Tibial nerve (tissue), 4 donors: ENCODE measurements around the gene PRICKLE1. TPM values are rescaled to one million over a fixed set of nuclear protein-coding genes. Genes with fewer than 3 reads are reported as not detected.

ENCODE experiments used
- DNase-seq, 2 donors: peaks; one replicate each; pipeline ENCODE4 v3.0.0-alpha.2; 2019; ENCODE audit warnings: low spot score in 2 of 2
- H3K27ac ChIP-seq, 4 donors: fragments of 200-600 bp; sonication (generic) in 3 of 4; one replicate each; pipeline ENCODE4 v1.5.1; 2017 to 2019; ENCODE audit warnings: mild to moderate bottlenecking in 1 of 4
- H3K27me3 ChIP-seq, 2 donors: fragments of 200-600 bp; sonication (generic) in 1 of 2; one replicate each; pipeline versions ENCODE4 v1.5.1 to v1.6.0; 2017 to 2019
- H3K36me3 ChIP-seq, 3 donors: fragments of 200-600 bp; sonication (generic); one replicate each; pipeline ENCODE4 v1.5.1; 2018 to 2019
- H3K4me1 ChIP-seq, 4 donors: fragments of 200-600 bp; sonication (generic) in 3 of 4; one replicate each; pipeline ENCODE4 v1.5.1; 2017 to 2019
- H3K4me3 ChIP-seq, 4 donors: fragments of 200-600 bp; sonication (generic) in 3 of 4; one replicate each; pipeline ENCODE4 v1.5.1; 2017 to 2019; ENCODE audit warnings: mild to moderate bottlenecking in 1 of 4, moderate library complexity in 1 of 4
- H3K9me3 ChIP-seq, 4 donors: fragments of 200-600 bp; sonication (generic) in 3 of 4; one replicate each; pipeline ENCODE4 v1.5.1; 2017 to 2019
- EP300 ChIP-seq, 2 donors: sonication (generic); formaldehyde crosslinking; IDR thresholded peaks; one replicate each; pipeline ENCODE4 v1.6.1; 2017; ENCODE audit warnings: antibody characterized with exemption in 2 of 2, mild to moderate bottlenecking in 1 of 2
- POLR2A ChIP-seq, 2 donors: fragments of 450-650 bp; IDR thresholded peaks; one replicate each; pipeline ENCODE4 v1.6.1; 2017; ENCODE audit warnings: antibody characterized with exemption in 2 of 2, mild to moderate bottlenecking in 2 of 2, moderate library complexity in 2 of 2
- WGBS, 2 donors: methylation state at CpG; one replicate each; pipeline ENCODE4 v1.1.5; 2018; 5-methylcytosine and 5-hydroxymethylcytosine counted together
- total RNA-seq, 4 donors: library from RNA; depleted of rRNA; stranded (reverse); fragments of >200 nt; gene quantifications; one replicate each; pipeline ENCODE4 v1.1.0, GENCODE V29; 2016
- TF ChIP-seq, protein P1 (sequence below), 5 experiments: fragments of 200-600 bp in 3 of 5; fragments of 450-650 bp in 2 of 5; sonication (generic) in 3 of 5; IDR thresholded peaks; one replicate each; pipeline ENCODE4 v1.5.1; 2016 to 2019; ENCODE audit warnings: antibody characterized with exemption in 5 of 5, mild to moderate bottlenecking in 3 of 5, moderate library complexity in 2 of 5

PRICKLE1 gene
- total RNA-seq, 4 donors from 2014 or later = 21.6 to 51.7 (median 34.5) TPM

DNA sequence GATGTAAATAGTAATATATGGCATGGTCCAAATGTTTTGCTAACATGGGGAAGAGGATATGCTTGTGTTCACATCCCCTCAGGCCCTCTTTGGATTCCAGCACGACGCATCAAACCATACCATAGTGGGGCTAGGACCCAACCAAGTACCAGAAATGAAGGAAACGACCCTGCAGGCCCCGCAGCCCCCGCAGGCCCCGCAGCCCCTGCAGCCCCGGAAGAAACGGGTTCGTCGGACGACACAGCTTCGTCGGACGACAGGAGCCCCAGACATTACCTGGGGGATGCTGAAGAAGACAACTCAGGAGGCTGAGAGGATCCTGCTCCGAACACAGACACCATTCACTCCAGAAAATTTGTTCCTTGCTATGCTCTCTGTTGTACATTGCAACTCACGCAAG lies 143.7 kb downstream of the PRICKLE1 start:
- no peak overlapping the region for H3K4me3 ChIP-seq
- H3K27ac ChIP-seq = no peak overlapping the region
- WGBS, 2 donors = 90 to 94% methylated on average over 12 to 16 of the region's 16 CpGs
- TF ChIP-seq POLR2A (IDR thresholded peaks at IDR 0.05) = no peak
- H3K36me3 ChIP-seq = peaks cover 0 to 84% (median 13%) of the 10 kb centered on the region in 3 donors
- no peaks in the 10 kb centered on the region for H3K27me3 ChIP-seq
- H3K9me3 ChIP-seq = peaks cover 0 to 12% (median 0%) of the 10 kb centered on the region in 4 donors
- H3K4me1 ChIP-seq = peaks cover 0 to 14% (median 0%) of the 10 kb centered on the region in 4 donors
- DNase-seq = no peak

DNA sequence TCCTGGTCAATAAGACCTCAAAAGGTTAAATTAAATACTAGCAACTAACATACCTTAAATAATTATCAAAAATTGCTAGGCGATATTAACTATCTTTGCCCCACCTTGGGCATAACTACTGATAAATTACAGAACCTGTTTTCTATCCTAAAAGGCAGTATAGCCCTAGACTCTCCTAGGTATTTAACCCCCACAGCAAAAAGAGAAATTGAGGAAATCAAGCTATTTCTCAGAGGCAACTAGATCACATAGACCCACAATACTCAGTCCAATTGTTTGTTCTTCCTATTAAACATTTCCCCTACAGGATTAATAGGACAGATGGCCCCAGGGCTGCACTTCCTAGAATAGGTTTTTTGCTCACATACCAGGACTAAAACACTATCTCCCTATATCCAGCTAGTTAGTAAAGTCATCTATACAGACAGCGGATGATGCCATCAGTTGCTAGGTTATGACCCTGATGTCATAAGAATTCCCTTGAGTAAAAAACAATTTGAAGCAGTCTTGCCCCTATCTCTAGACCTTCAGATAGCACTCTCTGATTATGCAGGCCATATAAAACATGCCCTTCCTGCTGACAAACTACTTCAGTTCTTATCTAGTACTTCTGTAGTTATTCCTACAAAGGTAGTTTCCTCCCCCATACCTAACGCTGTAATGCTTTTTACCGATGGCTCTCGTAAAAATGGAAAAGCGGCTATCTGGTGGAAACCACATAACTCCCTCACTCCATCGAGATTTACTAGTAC lies 145.2 kb downstream of the PRICKLE1 start:
- Histone ChIP-seq H3K9me3 (peaks cover 0 to 12% (median 0%) of the 10 kb centered on the region in 4 donors), H3K27ac (no peak overlapping the region), H3K27me3 (no peaks in the 10 kb centered on the region), H3K4me3 (no peak overlapping the region), H3K4me1 (peaks cover 0 to 10% (median 0%) of the 10 kb centered on the region in 4 donors), H3K36me3 (peaks cover 0 to 76% (median 13%) of the 10 kb centered on the region in 3 donors)
- no peak for TF ChIP-seq EP300 (IDR thresholded peaks at IDR 0.05)
- no peak for TF ChIP-seq POLR2A (IDR thresholded peaks at IDR 0.05)
- TF ChIP-seq, protein P1, sequence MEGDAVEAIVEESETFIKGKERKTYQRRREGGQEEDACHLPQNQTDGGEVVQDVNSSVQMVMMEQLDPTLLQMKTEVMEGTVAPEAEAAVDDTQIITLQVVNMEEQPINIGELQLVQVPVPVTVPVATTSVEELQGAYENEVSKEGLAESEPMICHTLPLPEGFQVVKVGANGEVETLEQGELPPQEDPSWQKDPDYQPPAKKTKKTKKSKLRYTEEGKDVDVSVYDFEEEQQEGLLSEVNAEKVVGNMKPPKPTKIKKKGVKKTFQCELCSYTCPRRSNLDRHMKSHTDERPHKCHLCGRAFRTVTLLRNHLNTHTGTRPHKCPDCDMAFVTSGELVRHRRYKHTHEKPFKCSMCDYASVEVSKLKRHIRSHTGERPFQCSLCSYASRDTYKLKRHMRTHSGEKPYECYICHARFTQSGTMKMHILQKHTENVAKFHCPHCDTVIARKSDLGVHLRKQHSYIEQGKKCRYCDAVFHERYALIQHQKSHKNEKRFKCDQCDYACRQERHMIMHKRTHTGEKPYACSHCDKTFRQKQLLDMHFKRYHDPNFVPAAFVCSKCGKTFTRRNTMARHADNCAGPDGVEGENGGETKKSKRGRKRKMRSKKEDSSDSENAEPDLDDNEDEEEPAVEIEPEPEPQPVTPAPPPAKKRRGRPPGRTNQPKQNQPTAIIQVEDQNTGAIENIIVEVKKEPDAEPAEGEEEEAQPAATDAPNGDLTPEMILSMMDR (IDR thresholded peaks at IDR 0.05) = no peak
- 94 to 95% methylated on average over 7 of the region's 7 CpGs for WGBS, 2 donors
- no peak for DNase-seq

DNA sequence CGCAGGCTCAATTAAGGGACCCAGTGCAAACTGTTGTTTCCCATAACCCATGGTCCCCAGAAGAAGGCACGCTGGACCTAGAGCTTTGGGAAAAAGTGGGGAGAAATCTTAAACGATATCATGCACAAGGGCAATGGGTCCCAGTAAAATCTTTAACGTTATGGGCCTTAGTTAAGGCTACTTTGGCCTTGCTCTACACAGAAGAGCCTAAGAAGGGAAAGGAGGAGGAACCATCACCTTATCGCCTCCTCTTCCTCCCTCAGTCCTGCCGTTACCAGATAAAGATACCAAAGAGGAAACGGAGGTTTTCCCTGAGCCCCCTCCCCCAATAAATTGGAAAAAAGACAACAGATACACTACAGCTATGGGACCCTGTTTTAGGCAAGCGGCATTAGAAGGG lies 146.7 kb downstream of the PRICKLE1 start:
- Histone ChIP-seq H3K27me3 (no peaks in the 10 kb centered on the region), H3K9me3 (peaks cover 0 to 12% (median 0%) of the 10 kb centered on the region in 4 donors), H3K36me3 (peaks cover 0 to 67% (median 13%) of the 10 kb centered on the region in 3 donors), H3K4me1 (peaks cover 0 to 10% (median 0%) of the 10 kb centered on the region in 4 donors), H3K4me3 (no peak overlapping the region), H3K27ac (no peak overlapping the region)
- 92 to 93% methylated on average over 8 of the region's 8 CpGs for WGBS, 2 donors
- TF ChIP-seq EP300 (IDR thresholded peaks at IDR 0.05) (no peak), POLR2A (IDR thresholded peaks at IDR 0.05) (no peak)
- TF ChIP-seq, protein P1 (IDR thresholded peaks at IDR 0.05) = no peak
- no peak for DNase-seq

DNA sequence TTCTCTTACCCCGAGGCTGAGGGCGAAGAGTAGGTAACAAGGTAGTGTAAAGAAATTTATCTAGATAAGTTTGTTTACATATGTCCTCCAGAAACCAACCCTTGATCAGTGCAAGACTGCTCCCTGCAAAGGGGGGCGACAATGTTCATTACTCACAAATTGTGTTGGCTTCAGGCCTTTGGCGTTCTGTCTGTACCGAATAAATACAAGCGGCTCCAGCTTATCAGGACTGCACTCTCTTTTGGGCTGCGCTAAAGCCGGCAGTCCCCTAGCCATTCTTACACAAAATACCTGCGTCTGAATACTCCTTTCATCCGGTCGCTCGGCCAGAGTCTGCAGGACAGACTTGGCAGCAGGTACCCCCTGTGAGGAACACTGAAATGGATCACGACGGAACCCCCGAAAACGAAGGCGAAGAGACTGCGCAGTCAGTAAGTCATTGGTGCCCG lies 147.2 kb downstream of the PRICKLE1 start:
- Histone ChIP-seq H3K4me1 (peaks cover 0 to 6% (median 0%) of the 10 kb centered on the region in 4 donors), H3K4me3 (no peak overlapping the region), H3K9me3 (peaks cover 0 to 12% (median 0%) of the 10 kb centered on the region in 4 donors), H3K27ac (no peak overlapping the region), H3K27me3 (no peaks in the 10 kb centered on the region), H3K36me3 (peaks cover 0 to 67% (median 13%) of the 10 kb centered on the region in 3 donors)
- WGBS, 2 donors = 89 to 93% methylated on average over 19 of the region's 19 CpGs
- TF ChIP-seq EP300 (IDR thresholded peaks at IDR 0.05) = no peak
- no peak for TF ChIP-seq POLR2A (IDR thresholded peaks at IDR 0.05)
- TF ChIP-seq, protein P1 (IDR thresholded peaks at IDR 0.05) = no peak
- no peak for DNase-seq

DNA sequence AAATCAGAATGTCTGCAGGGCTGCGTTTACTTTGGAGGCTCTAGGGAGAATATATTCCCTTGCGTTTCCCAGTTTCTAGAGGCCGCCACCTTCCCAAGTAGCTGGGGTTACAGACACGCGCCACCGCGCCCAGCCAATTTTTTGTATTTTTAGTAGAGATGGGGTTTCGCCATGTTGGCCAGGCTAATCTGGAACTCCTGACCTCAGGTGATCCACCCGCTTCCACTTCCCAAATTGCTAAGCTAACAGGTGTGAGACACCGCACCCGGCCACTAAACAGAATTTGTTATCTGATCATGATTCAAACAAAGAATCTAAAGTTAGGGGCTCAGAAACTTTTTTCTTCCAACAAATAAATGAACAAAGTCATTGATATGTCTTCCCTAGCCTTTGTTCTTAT lies 148.9 kb downstream of the PRICKLE1 start:
- H3K4me3 ChIP-seq = no peak overlapping the region
- H3K36me3 ChIP-seq = peaks cover 0 to 52% (median 13%) of the 10 kb centered on the region in 3 donors
- no peak overlapping the region for H3K27ac ChIP-seq
- no peak for DNase-seq
- H3K9me3 ChIP-seq = peaks cover 0 to 12% (median 0%) of the 10 kb centered on the region in 4 donors
- H3K27me3 ChIP-seq = no peaks in the 10 kb centered on the region
- TF ChIP-seq, protein P1 (IDR thresholded peaks at IDR 0.05) = no peak
- TF ChIP-seq EP300 (IDR thresholded peaks at IDR 0.05) = no peak
- no peak for TF ChIP-seq POLR2A (IDR thresholded peaks at IDR 0.05)
- H3K4me1 ChIP-seq = no peaks in the 10 kb centered on the region
- 96 to 98% methylated on average over 11 of the region's 11 CpGs for WGBS, 2 donors
